Measurements from ENCODE around the gene ABHD18. TPM values are rescaled to one million over a fixed set of nuclear protein-coding genes. Genes with fewer than 3 reads are reported as not detected.
"Not testable (repeated sequence)": the region's sequence is repeated elsewhere in the genome, so short reads cannot be mapped to it uniquely, and the experiment has no call there.

Gene ABHD18
- total RNA-seq, 4 donors from 2014 or later: 3.2 to 9.3 (median 4.9) TPM

- H3K27ac ChIP-seq: peak overlapping the region; percentile 95 to 99 (median 98)
- no peaks in the 10 kb centered on the region for H3K27me3 ChIP-seq
- H3K9me3 ChIP-seq: no peaks in the 10 kb centered on the region
- DNase-seq: no peak
- H3K36me3 ChIP-seq: no peaks in the 10 kb centered on the region
- intact Hi-C loops (cut with DNase I): loop anchor here (5.0 kb wide), 1 partner anchor 95 kb away; the partner anchor contains the start of genes ABHD18 and MFSD8
- 0 to 2% methylated on average over 7 to 14 of the region's 101 CpGs for WGBS, 2 donors
- TF ChIP-seq POLR2A (IDR thresholded peaks at IDR 0.05) (peak in 1 of 4 donors; percentile 34), CTCF (IDR thresholded peaks at IDR 0.05) (peak in 1 of 6 experiments; percentile 4)
- peaks cover 5 to 21% (median 7%) of the 10 kb centered on the region in 3 donors for H3K4me1 ChIP-seq
- H3K4me3 ChIP-seq: peak overlapping the region; percentile 76 to 94 (median 89)
These were observed 96.6 kb downstream of the ABHD18 start for GRCh38 chr4:128061566-128062536.

GRCh38 chr4:128066453-128066820 is 101.2 kb downstream of the ABHD18 start:
- H3K9me3 ChIP-seq; H3K27me3 ChIP-seq; H3K36me3 ChIP-seq; H3K27ac ChIP-seq; intact Hi-C loops (cut with DNase I); DNase-seq; H3K4me3 ChIP-seq: not testable (repeated sequence)
- 92 to 95% methylated on average over 7 of the region's 10 CpGs for WGBS, 2 donors
- H3K4me1 ChIP-seq: peaks cover 5 to 12% (median 7%) of the 10 kb centered on the region in 3 donors

- intact Hi-C loops (cut with DNase I): no loop called here
- Histone ChIP-seq H3K27ac (no peak overlapping the region), H3K36me3 (no peaks in the 10 kb centered on the region), H3K27me3 (no peaks in the 10 kb centered on the region), H3K9me3 (no peaks in the 10 kb centered on the region), H3K4me3 (no peak overlapping the region), H3K4me1 (no peaks in the 10 kb centered on the region)
- 89 to 90% methylated on average over 2 to 3 of the region's 3 CpGs for WGBS, 2 donors
- DNase-seq: no peak
- TF ChIP-seq POLR2A (IDR thresholded peaks at IDR 0.05): no peak
- peak in 2 of 6 experiments; percentile 7 to 24 for TF ChIP-seq CTCF (IDR thresholded peaks at IDR 0.05)
These were observed 103.7 kb downstream of the ABHD18 start for GRCh38 chr4:128068918-128069317.

GRCh38 chr4:128076464-128076863 is 111.3 kb downstream of the ABHD18 start:
- Histone ChIP-seq H3K27ac (no peak overlapping the region), H3K36me3 (peaks cover 0 to 39% (median 0%) of the 10 kb centered on the region in 3 donors), H3K9me3 (no peaks in the 10 kb centered on the region), H3K4me1 (no peaks in the 10 kb centered on the region), H3K27me3 (no peaks in the 10 kb centered on the region), H3K4me3 (no peak overlapping the region)
- TF ChIP-seq POLR2A (IDR thresholded peaks at IDR 0.05) (no peak), CTCF (IDR thresholded peaks at IDR 0.05) (no peak)
- intact Hi-C loops (cut with DNase I): no loop called here
- 90 to 91% methylated on average over 3 to 4 of the region's 4 CpGs for WGBS, 2 donors
- no peak for DNase-seq

Other genes with a start within 250 kb of the ABHD18 start
- not detected for gene SLC25A31, start 235.0 kb upstream of the ABHD18 start, total RNA-seq
- 10 to 100 TPM; 19.8 to 45.4 (median 26.7) TPM for gene HSPA4L, start 183.1 kb upstream of the ABHD18 start, total RNA-seq
- 10 to 100 TPM in 2 of 4 donors, 1 to 10 TPM in 2; 3.5 to 15.1 (median 8.3) TPM for gene PLK4, start 84.5 kb upstream of the ABHD18 start, total RNA-seq
- gene MFSD8, start 233 bp upstream of the ABHD18 start, total RNA-seq: 10 to 100 TPM; 14.6 to 36.6 (median 17.0) TPM
- gene LARP1B, start 95.9 kb downstream of the ABHD18 start, total RNA-seq: 10 to 100 TPM; 11.5 to 29.2 (median 16.4) TPM